Right lobe of liver (tissue), 6 donors: ENCODE results near the gene DHRS4. TPM values are rescaled to one million over a fixed set of nuclear protein-coding genes. Genes with fewer than 3 reads are reported as not detected.
A peak's percentile ranks its signal among the peaks of the same experiment; 100 is the strongest.
"Not testable (repeated sequence)": the region's sequence is repeated elsewhere in the genome, so short reads cannot be mapped to it uniquely, and the experiment has no call there.

Source experiments
- ATAC-seq, 4 donors: fragments of 200-7000 bp; cut with Tn5 transposase; one replicate each; pipeline ENCODE4 v1.9.1; 2020; ENCODE audit warnings: mild to moderate bottlenecking in 4 of 4, moderate library complexity in 4 of 4
- DNase-seq, 3 donors: peaks; one replicate each; pipeline ENCODE4 v3.0.0-alpha.2; 2020
- H3K27ac ChIP-seq, 3 donors: fragments of 200-600 bp; one replicate each; pipeline ENCODE4 v1.8.0; 2022
- H3K27me3 ChIP-seq, 2 donors: fragments of 200-600 bp; one replicate each; pipeline ENCODE4 v1.8.0; 2022
- H3K36me3 ChIP-seq, 4 donors: fragments of 200-600 bp; sonication (generic) in 1 of 4; one replicate each; pipeline versions ENCODE4 v1.5.1 to v1.8.0; 2017 to 2022; ENCODE audit warnings: control low read depth in 1 of 4
- H3K4me1 ChIP-seq, 4 donors: fragments of 200-600 bp; sonication (generic) in 1 of 4; one replicate each; pipeline versions ENCODE4 v1.5.1 to v1.8.0; 2017 to 2022; ENCODE audit warnings: control low read depth in 1 of 4
- H3K4me3 ChIP-seq, 3 donors: fragments of 200-600 bp; one replicate each; pipeline ENCODE4 v1.8.0; 2022
- H3K9me3 ChIP-seq, 4 donors: fragments of 200-600 bp; sonication (generic) in 1 of 4; one replicate each; pipeline versions ENCODE4 v1.5.1 to v1.8.0; 2017 to 2022; ENCODE audit warnings: control low read depth in 1 of 4
- POLR2A ChIP-seq: fragments of 450-650 bp; IDR thresholded peaks from one replicate; pipeline ENCODE4 v1.6.1; 2017; ENCODE audit warnings: antibody characterized with exemption, mild to moderate bottlenecking
- WGBS: methylation state at CpG from one replicate; pipeline ENCODE4 v1.1.6; 2018; ENCODE audit warnings: low coverage, low lambda C conversion rate; ENCODE audit not compliant: insufficient coverage; ENCODE audit errors: missing lambda C conversion rate; 5-methylcytosine and 5-hydroxymethylcytosine counted together
- intact Hi-C, 2 donors: fragments of 100-400 bp; cut with DNase I; formaldehyde crosslinking; loops; one replicate each; pipeline versions ENCODE4 v1.11.2 to v1.14.1; 2022
- total RNA-seq, 6 experiments: library from RNA; depleted of rRNA in 2 of 6; stranded (reverse); fragments of >200 nt in 2 of 6; fragmentation: NEBNext Ultra II Directional in 3 of 6; extraction: Animal tissue kit (Norgen Biotek cat#: 25700) in 3 of 6; gene quantifications; one replicate each; pipeline versions ENCODE4 v1.1.0 to v1.2.4, GENCODE V29; 2016 to 2023
- TF ChIP-seq, protein P1 (sequence below), 4 donors: fragments of 200-600 bp in 3 of 4; fragments of 450-650 bp in 1 of 4; IDR thresholded peaks; one replicate each; pipeline versions ENCODE4 v1.5.1 to v1.8.0; 2016 to 2022; ENCODE audit warnings: antibody characterized with exemption in 4 of 4, mild to moderate bottlenecking in 2 of 4
- donor health status: DM: no; HTN: yes; CAD: no.
- donor health status: DM: no; HTN: no; CAD: no.
- donor health status: DM: no; HTN: no; CAD: no.
- donor health status: DM: no; HTN: yes; CAD: no.
- donor health status: DM: no; HTN: yes; CAD: no.

Gene DHRS4
- total RNA-seq, 6 experiments from 2014 or later: 30.5 to 82.5 (median 45.1) TPM

DNA sequence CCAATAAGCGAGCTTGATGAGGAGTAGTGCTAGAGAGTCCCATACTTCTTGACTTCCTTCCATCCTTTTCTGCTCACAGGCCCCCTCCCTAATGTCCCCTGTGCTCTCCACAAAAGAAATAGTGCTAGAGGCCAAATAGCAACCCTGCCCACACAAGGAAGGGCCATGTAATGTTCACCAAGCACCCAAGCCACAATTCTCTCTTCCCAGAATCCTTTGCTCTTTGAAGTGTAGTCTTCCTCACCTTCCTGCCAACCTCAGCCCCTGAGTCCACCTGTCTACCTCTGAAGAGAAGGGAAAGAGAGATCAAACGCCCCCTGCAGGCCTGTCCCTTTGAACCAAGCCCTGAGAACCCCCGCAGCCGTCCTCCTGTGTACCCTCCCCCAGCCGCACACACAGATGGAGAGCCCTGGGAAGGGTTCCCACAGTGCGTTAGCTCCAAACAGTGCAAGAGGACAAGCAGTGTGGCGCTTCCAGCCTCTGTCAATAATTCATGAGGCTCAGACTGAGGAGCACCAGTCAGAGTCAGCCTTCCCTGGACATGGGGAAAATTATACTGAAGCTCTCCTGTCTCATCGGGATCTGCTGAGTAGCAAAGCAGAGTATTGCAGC lies 1.9 kb upstream of the DHRS4 start:
- intact Hi-C loops: no loop called here
- DNase-seq (peak; percentile 40 to 88 (median 79)), ATAC-seq (peak; percentile 15 to 68 (median 61))
- Histone ChIP-seq H3K4me1 (peaks cover 0 to 38% (median 10%) of the 10 kb centered on the region in 4 donors), H3K4me3 (peak overlapping the region in 2 of 3 donors; percentile 85 to 99), H3K27me3 (no peaks in the 10 kb centered on the region), H3K36me3 (peaks cover 0 to 10% (median 2%) of the 10 kb centered on the region in 4 donors), H3K27ac (peak overlapping the region in 2 of 3 donors; percentile 26 to 92), H3K9me3 (no peaks in the 10 kb centered on the region)
- WGBS: 17% methylated on average over 7 of the region's 8 CpGs
- TF ChIP-seq, protein P1, sequence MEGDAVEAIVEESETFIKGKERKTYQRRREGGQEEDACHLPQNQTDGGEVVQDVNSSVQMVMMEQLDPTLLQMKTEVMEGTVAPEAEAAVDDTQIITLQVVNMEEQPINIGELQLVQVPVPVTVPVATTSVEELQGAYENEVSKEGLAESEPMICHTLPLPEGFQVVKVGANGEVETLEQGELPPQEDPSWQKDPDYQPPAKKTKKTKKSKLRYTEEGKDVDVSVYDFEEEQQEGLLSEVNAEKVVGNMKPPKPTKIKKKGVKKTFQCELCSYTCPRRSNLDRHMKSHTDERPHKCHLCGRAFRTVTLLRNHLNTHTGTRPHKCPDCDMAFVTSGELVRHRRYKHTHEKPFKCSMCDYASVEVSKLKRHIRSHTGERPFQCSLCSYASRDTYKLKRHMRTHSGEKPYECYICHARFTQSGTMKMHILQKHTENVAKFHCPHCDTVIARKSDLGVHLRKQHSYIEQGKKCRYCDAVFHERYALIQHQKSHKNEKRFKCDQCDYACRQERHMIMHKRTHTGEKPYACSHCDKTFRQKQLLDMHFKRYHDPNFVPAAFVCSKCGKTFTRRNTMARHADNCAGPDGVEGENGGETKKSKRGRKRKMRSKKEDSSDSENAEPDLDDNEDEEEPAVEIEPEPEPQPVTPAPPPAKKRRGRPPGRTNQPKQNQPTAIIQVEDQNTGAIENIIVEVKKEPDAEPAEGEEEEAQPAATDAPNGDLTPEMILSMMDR (IDR thresholded peaks at IDR 0.05): peak in 1 of 4 donors; percentile 28
- TF ChIP-seq POLR2A: no peak

DNA sequence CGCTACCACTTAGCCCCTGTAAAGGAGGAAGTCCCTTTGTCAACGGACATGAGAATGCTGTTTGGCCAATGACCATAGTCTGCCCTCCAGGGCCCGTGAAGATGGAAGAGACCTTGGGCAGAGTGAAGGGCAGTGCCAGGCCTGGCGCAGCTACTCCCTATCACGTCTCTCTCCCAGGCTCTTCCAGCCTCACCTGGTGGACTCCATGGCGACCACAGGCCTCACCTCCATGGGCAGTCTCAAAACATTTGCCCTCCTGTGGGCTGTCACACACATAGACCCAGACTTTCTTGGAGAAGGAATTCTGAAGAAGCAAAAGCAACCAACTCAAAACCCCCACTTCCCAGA lies 480 bp upstream of the DHRS4 start:
- H3K9me3 ChIP-seq, H3K27me3 ChIP-seq, intact Hi-C loops: not testable (repeated sequence)
- Histone ChIP-seq H3K36me3 (peaks cover 0 to 10% (median 2%) of the 10 kb centered on the region in 4 donors), H3K4me1 (peaks cover 0 to 38% (median 10%) of the 10 kb centered on the region in 4 donors), H3K27ac (peak overlapping the region; percentile 85 to 92 (median 92)), H3K4me3 (peak overlapping the region; percentile 85 to 99 (median 94))
- ATAC-seq (peak; percentile 6 to 31 (median 14)), DNase-seq (peak in 1 of 3 donors; percentile 53)
- WGBS: 20% methylated on average over 5 of the region's 6 CpGs

DNA sequence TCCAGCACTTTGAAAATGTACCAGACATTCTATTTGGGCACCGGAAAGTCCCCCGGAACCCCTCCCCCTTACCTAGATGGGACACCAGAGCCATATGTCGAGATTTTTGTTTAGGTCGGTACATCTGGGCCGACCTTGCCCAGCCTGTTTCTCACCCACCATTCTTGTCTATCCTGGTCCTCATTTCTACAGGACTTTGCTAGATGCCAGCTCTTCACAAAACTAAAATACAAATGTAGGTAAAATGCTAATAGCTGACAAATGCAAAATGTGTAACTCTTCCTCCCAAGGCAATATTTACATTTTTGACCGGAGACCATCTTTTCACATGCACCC lies 677 bp downstream of the DHRS4 start:
- intact Hi-C loops, DNase-seq, ATAC-seq, H3K9me3 ChIP-seq, H3K27me3 ChIP-seq: not testable (repeated sequence)
- H3K4me3 ChIP-seq: peak overlapping the region; percentile 85 to 99 (median 94)
- H3K4me1 ChIP-seq: peaks cover 0 to 38% (median 10%) of the 10 kb centered on the region in 4 donors
- WGBS: 10% methylated on average over 5 of the region's 6 CpGs
- peaks cover 0 to 14% (median 2%) of the 10 kb centered on the region in 4 donors for H3K36me3 ChIP-seq
- peak overlapping the region; percentile 85 to 92 (median 92) for H3K27ac ChIP-seq

DNA sequence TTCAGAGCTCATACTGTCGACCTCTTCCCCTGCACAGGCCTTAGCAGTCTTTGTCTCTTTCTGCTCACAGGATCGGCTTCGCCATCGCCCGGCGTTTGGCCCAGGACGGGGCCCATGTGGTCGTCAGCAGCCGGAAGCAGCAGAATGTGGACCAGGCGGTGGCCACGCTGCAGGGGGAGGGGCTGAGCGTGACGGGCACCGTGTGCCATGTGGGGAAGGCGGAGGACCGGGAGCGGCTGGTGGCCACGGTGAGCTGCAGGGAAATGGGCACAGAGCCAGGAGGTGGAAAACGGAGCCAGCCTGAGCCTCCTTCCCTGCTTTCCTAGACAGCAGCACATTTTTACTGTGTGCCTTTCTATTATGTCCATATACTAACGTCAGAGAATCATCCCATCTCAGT lies 1.4 kb downstream of the DHRS4 start:
- peak in 3 of 4 donors; percentile 28 to 54 (median 29) for ATAC-seq
- H3K27ac ChIP-seq: peak overlapping the region in 1 of 3 donors; percentile 92
- intact Hi-C loops, H3K9me3 ChIP-seq, H3K27me3 ChIP-seq: not testable (repeated sequence)
- TF ChIP-seq POLR2A: peak; percentile 43
- H3K4me1 ChIP-seq: peaks cover 0 to 31% (median 8%) of the 10 kb centered on the region in 4 donors
- DNase-seq: peak; percentile 61 to 73 (median 71)
- H3K36me3 ChIP-seq: peaks cover 0 to 14% (median 2%) of the 10 kb centered on the region in 4 donors
- 20% methylated on average over 3 of the region's 20 CpGs for WGBS
- peak overlapping the region in 2 of 3 donors; percentile 24 to 85 for H3K4me3 ChIP-seq

DNA sequence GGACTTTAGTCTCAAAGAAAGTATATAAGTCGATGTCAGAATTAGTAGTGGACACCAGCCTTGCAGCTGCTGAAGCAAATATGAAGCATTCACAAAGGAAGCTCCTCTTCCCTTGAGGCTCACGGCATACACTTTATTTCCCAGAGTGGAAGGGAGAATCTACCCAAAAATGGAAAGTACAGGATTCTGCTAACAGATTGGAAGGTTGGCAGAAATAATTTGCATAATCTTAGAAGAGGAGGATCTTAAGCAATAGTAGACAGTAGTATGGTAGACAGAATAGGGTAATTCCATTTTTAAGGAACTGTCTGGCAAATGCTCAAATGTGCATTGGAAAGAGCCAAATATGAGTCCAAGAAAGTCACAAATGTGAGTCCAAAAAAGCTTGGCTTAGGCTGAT lies 2.2 kb downstream of the DHRS4 start:
- H3K27ac ChIP-seq, ATAC-seq, H3K4me3 ChIP-seq, intact Hi-C loops, H3K9me3 ChIP-seq, H3K27me3 ChIP-seq, DNase-seq: not testable (repeated sequence)
- H3K4me1 ChIP-seq: peaks cover 0 to 23% (median 4%) of the 10 kb centered on the region in 4 donors
- 86% methylated on average over 1 of the region's 2 CpGs for WGBS
- H3K36me3 ChIP-seq: peaks cover 0 to 14% (median 2%) of the 10 kb centered on the region in 4 donors

DNA sequence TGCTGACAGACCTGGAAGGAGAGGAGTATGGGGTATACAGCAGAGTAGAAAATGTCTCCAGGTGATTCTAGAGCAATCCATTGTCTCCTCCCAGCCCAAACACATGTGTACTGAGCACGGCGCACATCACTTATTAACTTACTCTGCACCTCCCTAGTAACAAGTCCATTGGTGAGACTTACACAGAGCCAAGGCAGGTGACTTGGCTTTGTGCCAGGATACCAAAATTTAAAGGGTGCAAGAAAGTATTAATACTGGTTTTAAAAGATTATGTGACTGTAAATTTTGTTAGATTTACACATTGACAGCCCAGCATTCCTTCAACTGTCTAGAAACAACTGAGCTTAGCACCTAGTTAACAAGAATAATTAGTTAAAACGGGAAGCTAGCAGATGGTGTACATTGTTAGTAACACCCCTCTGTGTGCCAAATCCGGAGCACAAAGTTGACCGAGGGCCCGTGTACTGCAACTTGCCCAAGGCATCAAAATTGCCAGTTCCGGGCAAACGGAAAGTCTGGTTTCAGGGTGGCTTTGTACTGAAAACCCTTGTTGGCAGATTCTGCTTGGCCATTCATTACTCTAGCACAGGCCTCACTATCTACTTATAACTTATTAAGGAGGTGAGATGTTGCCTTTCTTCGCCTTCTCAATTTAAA lies 4.5 kb downstream of the DHRS4 start:
- intact Hi-C loops, H3K4me3 ChIP-seq, H3K27ac ChIP-seq, H3K4me1 ChIP-seq, DNase-seq, H3K9me3 ChIP-seq, H3K27me3 ChIP-seq, ATAC-seq: not testable (repeated sequence)
- H3K36me3 ChIP-seq: peaks cover 0 to 14% (median 2%) of the 10 kb centered on the region in 4 donors
- WGBS: 86% methylated on average over 8 of the region's 9 CpGs

DNA sequence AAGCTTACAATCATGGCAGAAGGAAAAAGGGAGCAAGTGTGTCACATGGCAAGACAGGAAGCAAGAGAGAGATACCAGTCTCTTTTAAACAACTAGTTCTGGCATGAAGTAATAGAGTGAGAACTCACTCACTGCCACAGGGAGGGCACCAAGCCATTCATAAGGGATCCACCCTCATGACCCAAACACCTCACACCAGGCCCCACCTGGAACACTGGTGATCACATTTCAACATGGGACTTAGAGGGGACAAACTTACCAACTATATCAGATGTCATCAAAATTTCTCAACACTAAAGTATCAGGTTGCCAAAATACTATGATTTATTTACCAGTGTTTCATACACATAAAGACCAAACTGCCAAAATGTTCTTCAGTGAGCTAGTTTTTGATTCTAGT lies 7.3 kb downstream of the DHRS4 start:
- H3K4me1 ChIP-seq, H3K4me3 ChIP-seq, H3K27ac ChIP-seq, DNase-seq, ATAC-seq, intact Hi-C loops, H3K27me3 ChIP-seq, H3K9me3 ChIP-seq: not testable (repeated sequence)
- peaks cover 0 to 11% (median 1%) of the 10 kb centered on the region in 4 donors for H3K36me3 ChIP-seq

DNA sequence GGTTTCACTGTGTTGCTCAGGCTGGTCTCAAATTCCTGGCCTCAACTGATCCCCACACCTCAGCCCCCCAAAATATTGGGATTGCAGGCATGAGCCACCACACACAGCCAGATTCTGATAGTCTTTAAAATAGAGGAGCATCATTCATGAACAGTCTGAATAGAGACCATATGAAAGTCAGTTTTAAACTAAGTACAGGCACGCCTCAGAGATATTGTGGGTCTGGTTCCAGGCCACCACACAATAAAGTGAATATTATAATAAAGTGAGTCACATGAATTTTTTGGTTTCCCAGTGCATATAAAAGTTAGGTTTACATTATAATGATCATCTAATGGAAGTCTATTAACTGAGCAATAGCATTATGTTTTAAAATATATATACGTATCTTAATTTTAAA lies 8.1 kb downstream of the DHRS4 start:
- intact Hi-C loops, H3K4me1 ChIP-seq, H3K9me3 ChIP-seq, H3K27me3 ChIP-seq, ATAC-seq, DNase-seq, H3K27ac ChIP-seq, H3K36me3 ChIP-seq, H3K4me3 ChIP-seq: not testable (repeated sequence)
- 100% methylated on average over 1 of the region's 2 CpGs for WGBS

DNA sequence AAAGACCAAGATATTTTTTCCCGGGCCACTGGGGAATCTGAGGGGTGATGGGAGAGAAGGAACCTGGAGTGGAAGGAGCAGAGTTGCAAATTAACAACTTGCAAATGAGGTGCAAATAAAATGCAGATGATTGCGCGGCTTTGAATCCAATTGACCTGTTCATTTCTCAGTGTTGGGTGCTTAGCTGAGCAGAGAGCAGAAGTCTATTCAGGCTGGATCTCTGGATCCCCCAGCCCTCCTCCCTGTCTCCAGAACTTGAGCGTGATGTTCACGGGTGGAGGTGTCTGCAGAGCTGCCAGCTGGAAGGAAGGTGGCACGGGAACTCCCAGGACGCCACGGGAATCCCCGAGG lies 15.5 kb downstream of the DHRS4 start:
- H3K36me3 ChIP-seq, DNase-seq, H3K4me3 ChIP-seq, H3K9me3 ChIP-seq, H3K4me1 ChIP-seq, H3K27ac ChIP-seq, ATAC-seq, intact Hi-C loops, H3K27me3 ChIP-seq: not testable (repeated sequence)
- no CpG with 5 or more reads among the region's 9 CpGs for WGBS

DNA sequence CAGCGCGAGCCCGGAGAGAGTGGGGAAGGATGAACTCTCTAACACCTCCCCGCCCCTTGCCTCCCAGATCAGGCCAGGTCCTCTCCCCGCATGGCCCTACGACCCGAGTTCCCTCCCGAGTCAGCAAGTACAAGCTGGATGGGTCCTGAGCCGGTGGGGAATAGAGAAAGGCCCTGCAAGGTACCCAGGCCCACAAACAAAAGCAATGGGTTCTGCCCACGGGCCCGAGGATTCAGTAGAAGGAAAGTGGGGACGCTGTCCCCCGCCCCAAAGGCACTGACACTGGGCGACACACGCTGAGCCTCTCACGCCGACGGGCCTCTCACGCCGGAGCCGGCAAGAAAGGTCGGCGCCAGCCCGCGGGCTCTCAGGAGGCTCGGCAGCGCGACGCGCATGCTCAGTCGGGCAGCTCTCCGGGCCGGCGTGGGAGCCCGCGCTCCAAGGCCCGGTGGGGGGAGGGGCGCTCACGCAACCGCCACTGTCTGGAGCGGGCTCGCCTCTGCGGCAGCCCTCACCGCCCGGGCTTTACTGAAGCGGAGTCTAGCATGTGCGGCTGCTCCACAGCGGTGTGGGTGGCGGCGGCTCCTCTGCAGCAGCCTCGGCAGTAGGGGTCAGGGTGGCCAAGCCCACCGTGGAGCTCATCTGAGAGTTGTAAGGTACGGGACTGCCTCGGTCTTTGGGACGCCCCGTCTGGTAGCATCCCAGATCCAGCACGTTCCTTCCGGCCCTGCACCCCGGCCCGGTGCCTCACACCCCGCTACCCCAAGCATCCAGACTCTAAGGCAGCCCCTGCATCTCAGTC lies 16.1 kb downstream of the DHRS4 start:
- not testable (repeated sequence) for H3K9me3 ChIP-seq, H3K27ac ChIP-seq, H3K4me1 ChIP-seq, H3K36me3 ChIP-seq, H3K27me3 ChIP-seq
- peak overlapping the region; percentile 29 to 59 (median 34) for H3K4me3 ChIP-seq
- intact Hi-C loops: loop anchor here in 1 of 2 donors (5.0 kb wide), 1 partner anchor 48 kb away; no protein-coding TSS in a partner anchor
- peak; percentile 94 to 97 (median 94) for ATAC-seq
- peak; percentile 54 to 70 (median 61) for DNase-seq
- 7% methylated on average over 17 of the region's 61 CpGs for WGBS
